ENCODE measurements around the gene SERPINA4. TPM values are rescaled to one million over a fixed set of nuclear protein-coding genes. Genes with fewer than 3 reads are reported as not detected.

SERPINA4 gene
- total RNA-seq, 1 donor from 2014 or later, result not detected

- Mint-ChIP-seq H3K27me3 (ENCODE audit: unreplicated experiment) (peaks cover 8% of the 10 kb centered on the region), H3K9me3 (ENCODE audit: unreplicated experiment) (no peaks in the 10 kb centered on the region), H3K4me1 (ENCODE audit: unreplicated experiment) (no peaks in the 10 kb centered on the region), H3K27ac (ENCODE audit: unreplicated experiment) (no peak overlapping the region), H3K36me3 (ENCODE audit: low read depth, unreplicated experiment) (no peaks in the 10 kb centered on the region), H3K4me3 (ENCODE audit: unreplicated experiment) (no peak overlapping the region)
- DNase-seq (ENCODE audit: low spot score), result no peak
- TF ChIP-seq CTCF (IDR thresholded peaks at IDR 0.05; ENCODE audit: unreplicated experiment), result no peak
Measured at GRCh38 chr14:94588311-94588710, 27.1 kb downstream of the SERPINA4 start.

GRCh38 chr14:94591073-94591472, 29.8 kb downstream of the SERPINA4 start:
- Mint-ChIP-seq H3K9me3 (ENCODE audit: unreplicated experiment) (no peaks in the 10 kb centered on the region), H3K27ac (ENCODE audit: unreplicated experiment) (no peak overlapping the region), H3K4me1 (ENCODE audit: unreplicated experiment) (no peaks in the 10 kb centered on the region), H3K36me3 (ENCODE audit: low read depth, unreplicated experiment) (no peaks in the 10 kb centered on the region), H3K27me3 (ENCODE audit: unreplicated experiment) (peaks cover 9% of the 10 kb centered on the region), H3K4me3 (ENCODE audit: unreplicated experiment) (no peak overlapping the region)
- DNase-seq (ENCODE audit: low spot score), result no peak
- no peak for TF ChIP-seq CTCF (IDR thresholded peaks at IDR 0.05; ENCODE audit: unreplicated experiment)

- Mint-ChIP-seq H3K4me1 (ENCODE audit: unreplicated experiment) (no peaks in the 10 kb centered on the region), H3K27me3 (ENCODE audit: unreplicated experiment) (peaks cover 9% of the 10 kb centered on the region)
- no peak for TF ChIP-seq CTCF (IDR thresholded peaks at IDR 0.05; ENCODE audit: unreplicated experiment)
Measured at GRCh38 chr14:94591871-94592270, 30.6 kb downstream of the SERPINA4 start.

GRCh38 chr14:94592457-94592856, 31.2 kb downstream of the SERPINA4 start:
- TF ChIP-seq CTCF (IDR thresholded peaks at IDR 0.05; ENCODE audit: unreplicated experiment), result no peak
- H3K27me3 Mint-ChIP-seq (ENCODE audit: unreplicated experiment), result peaks cover 9% of the 10 kb centered on the region
- no peak overlapping the region for H3K27ac Mint-ChIP-seq (ENCODE audit: unreplicated experiment)
- H3K36me3 Mint-ChIP-seq (ENCODE audit: low read depth, unreplicated experiment), result no peaks in the 10 kb centered on the region
- H3K4me1 Mint-ChIP-seq (ENCODE audit: unreplicated experiment), result no peaks in the 10 kb centered on the region
- DNase-seq (ENCODE audit: low spot score), result no peak
- no peak overlapping the region for H3K4me3 Mint-ChIP-seq (ENCODE audit: unreplicated experiment)
- H3K9me3 Mint-ChIP-seq (ENCODE audit: unreplicated experiment), result no peaks in the 10 kb centered on the region

More at GRCh38 chr14:94591871-94592270, 30.6 kb downstream of the SERPINA4 start:
- H3K27ac Mint-ChIP-seq (ENCODE audit: unreplicated experiment), result no peak overlapping the region
- H3K36me3 Mint-ChIP-seq (ENCODE audit: low read depth, unreplicated experiment), result no peaks in the 10 kb centered on the region
- H3K9me3 Mint-ChIP-seq (ENCODE audit: unreplicated experiment), result no peaks in the 10 kb centered on the region
- DNase-seq (ENCODE audit: low spot score), result no peak
- no peak overlapping the region for H3K4me3 Mint-ChIP-seq (ENCODE audit: unreplicated experiment)

- peaks cover 8% of the 10 kb centered on the region for H3K27me3 Mint-ChIP-seq (ENCODE audit: unreplicated experiment)
- H3K4me3 Mint-ChIP-seq (ENCODE audit: unreplicated experiment), result no peak overlapping the region
- no peaks in the 10 kb centered on the region for H3K36me3 Mint-ChIP-seq (ENCODE audit: low read depth, unreplicated experiment)
- no peak for DNase-seq (ENCODE audit: low spot score)
- no peak overlapping the region for H3K27ac Mint-ChIP-seq (ENCODE audit: unreplicated experiment)
- TF ChIP-seq CTCF (IDR thresholded peaks at IDR 0.05; ENCODE audit: unreplicated experiment), result no peak
- no peaks in the 10 kb centered on the region for H3K9me3 Mint-ChIP-seq (ENCODE audit: unreplicated experiment)
- no peaks in the 10 kb centered on the region for H3K4me1 Mint-ChIP-seq (ENCODE audit: unreplicated experiment)
Measured at GRCh38 chr14:94593376-94593748, 32.1 kb downstream of the SERPINA4 start.

Data from endothelial cell (in vitro differentiated cells).